Measurements from ENCODE around the gene MRPS34. TPM values are rescaled to one million over a fixed set of nuclear protein-coding genes. Genes with fewer than 3 reads are reported as not detected.

Gene MRPS34
- 10 to 100 TPM; 56.8 to 84.2 (median 78.6) TPM for total RNA-seq

DNA sequence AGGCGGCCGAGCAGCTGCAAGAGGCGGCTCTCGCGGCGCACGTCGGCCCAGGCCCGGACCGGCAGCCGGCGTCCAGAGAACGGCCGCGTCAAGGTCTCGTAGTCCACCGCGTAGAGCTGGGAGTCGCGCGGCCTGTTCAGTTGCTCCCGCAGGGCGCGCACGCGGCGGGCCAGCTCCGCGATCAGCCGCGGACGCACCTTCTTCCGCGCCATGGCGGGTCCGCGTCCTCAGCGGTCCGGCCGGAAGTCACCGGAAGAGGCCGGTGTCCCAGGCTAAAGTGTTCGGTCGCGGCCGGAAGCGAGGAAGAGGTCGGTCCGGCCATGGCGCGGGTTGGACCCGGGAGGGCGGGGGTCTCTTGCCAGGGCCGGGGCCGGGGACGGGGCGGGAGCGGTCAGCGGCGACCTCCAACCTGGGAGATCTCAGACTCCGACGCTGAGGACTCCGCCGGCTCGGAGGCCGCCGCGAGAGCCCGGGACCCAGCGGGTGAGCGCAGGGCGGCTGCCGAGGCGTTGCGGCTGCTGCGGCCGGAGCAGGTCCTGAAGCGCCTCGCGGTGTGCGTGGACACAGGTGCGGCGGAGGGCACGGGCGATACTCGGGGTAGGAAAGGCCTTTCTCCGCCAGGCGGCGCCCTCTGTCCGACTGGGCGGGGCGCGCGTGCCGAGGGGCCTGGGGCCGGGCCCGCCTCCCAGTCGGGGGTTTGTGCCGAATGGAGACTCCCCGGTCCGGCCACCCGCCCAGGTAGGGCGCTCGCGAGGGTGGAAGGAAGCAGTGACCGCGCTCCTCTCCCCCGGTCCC, at the start of gene MRPS34:
Gene MRPS34 (minus strand): TSS at position 227 of the 795 bp plus-strand sequence. CDS start 15 bp downstream, at position 212.
- DNase-seq (ENCODE audit: low spot score) (peak; percentile 56), ATAC-seq (ENCODE audit: low FRiP score) (peak; percentile 74)
- TF ChIP-seq, protein P1, sequence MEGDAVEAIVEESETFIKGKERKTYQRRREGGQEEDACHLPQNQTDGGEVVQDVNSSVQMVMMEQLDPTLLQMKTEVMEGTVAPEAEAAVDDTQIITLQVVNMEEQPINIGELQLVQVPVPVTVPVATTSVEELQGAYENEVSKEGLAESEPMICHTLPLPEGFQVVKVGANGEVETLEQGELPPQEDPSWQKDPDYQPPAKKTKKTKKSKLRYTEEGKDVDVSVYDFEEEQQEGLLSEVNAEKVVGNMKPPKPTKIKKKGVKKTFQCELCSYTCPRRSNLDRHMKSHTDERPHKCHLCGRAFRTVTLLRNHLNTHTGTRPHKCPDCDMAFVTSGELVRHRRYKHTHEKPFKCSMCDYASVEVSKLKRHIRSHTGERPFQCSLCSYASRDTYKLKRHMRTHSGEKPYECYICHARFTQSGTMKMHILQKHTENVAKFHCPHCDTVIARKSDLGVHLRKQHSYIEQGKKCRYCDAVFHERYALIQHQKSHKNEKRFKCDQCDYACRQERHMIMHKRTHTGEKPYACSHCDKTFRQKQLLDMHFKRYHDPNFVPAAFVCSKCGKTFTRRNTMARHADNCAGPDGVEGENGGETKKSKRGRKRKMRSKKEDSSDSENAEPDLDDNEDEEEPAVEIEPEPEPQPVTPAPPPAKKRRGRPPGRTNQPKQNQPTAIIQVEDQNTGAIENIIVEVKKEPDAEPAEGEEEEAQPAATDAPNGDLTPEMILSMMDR (IDR thresholded peaks at IDR 0.05): peak in 1 of 3 donors; percentile 68

DNA sequence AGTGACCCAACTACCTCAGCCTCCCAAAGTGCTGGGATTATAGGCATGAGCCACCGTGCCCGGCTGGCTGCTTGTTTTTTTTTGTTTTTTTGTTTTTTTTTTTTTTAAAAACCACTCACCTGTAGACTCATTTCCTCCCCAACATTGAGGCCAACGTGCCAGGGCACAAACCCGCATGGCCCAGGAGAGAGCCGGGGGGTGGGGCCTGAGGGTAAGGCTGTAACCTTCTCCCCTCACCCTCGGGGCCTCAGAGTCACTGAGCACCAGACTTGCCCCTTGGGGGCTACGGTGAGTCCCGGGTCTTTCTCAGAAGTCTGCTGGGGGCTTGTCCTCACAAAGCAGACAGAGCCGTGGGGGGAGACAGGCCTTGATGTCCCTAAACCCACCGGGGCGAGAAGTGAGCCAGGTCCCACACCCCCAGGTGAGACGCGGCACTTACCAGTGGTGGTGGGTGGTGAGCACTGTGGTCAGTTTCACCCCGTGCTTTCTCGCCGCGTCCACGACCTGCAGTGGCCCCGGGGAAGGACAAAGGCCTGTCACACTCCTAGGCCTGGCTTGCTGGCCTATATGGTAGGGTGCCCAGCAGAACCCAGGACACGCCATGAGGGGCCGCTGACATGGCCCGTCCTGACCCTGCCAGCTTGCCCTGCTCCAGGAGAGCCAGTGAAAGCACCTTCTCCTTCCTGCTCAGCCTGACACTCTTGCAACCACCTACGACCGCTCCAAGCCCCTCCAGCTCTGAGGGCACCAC, 49.1 kb upstream of the MRPS34 start:
- ATAC-seq (ENCODE audit: low FRiP score) (no peak), DNase-seq (ENCODE audit: low spot score) (no peak)
- TF ChIP-seq, protein P1 (IDR thresholded peaks at IDR 0.05): no peak

DNA sequence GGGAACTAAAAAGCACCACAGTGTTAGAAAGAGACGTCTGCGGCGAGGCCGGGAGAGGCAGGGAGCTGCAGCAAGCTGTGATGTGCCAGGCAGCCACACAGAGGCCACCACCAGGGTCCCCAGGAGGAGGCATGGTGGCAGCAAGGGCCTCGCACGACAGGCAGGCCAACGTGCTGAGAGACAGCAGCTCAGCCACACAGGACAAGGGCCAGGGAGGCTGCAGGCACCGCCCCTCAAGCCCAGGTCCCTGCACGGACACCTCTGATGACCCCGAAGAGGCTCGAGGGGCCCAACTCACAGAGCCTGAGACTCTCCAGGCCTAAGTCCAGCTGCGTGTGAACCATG, 48.0 kb upstream of the MRPS34 start:
- no peak for DNase-seq (ENCODE audit: low spot score)
- no peak for ATAC-seq (ENCODE audit: low FRiP score)
- TF ChIP-seq, protein P1 (IDR thresholded peaks at IDR 0.05): no peak

- TF ChIP-seq, protein P1 (IDR thresholded peaks at IDR 0.05): no peak
- DNase-seq (ENCODE audit: low spot score): no peak
- ATAC-seq (ENCODE audit: low FRiP score): no peak
Measured at GRCh38 chr16:1820096-1820945, 47.4 kb upstream of the MRPS34 start.

DNA sequence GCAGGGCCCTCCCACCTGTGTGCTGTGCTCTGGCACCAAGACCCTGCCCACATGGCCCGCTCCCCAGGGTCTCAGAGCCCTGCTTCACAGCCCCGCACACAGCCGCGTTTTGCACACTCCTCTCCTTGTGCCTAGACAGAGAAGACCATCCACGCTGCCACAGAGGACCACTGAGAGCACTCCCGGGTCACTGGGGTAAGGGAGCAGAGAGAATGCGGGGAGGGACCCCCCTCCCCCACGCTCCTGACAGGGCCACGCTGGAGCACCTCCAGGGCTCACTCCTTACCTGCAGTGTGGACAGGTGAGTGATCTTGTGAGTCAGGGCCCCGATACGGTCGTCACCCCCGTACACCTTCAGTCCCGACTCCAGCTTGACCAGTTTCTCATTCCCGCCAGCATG, 46.7 kb upstream of the MRPS34 start:
- TF ChIP-seq, protein P1 (IDR thresholded peaks at IDR 0.05): no peak
- DNase-seq (ENCODE audit: low spot score) (no peak), ATAC-seq (ENCODE audit: low FRiP score) (no peak)

- DNase-seq (ENCODE audit: low spot score): no peak
- no peak for ATAC-seq (ENCODE audit: low FRiP score)
- TF ChIP-seq, protein P1 (IDR thresholded peaks at IDR 0.05): no peak
Measured at GRCh38 chr16:1818873-1819525, 46.1 kb upstream of the MRPS34 start.
